NCI-H1436 (cell line): ENCODE measurements around the gene TMEM214.

ENCODE experiments used
- DNase-seq: peaks from one replicate; lab custom pipeline; 2025; lab: John Stamatoyannopoulos, UW

The TMEM214 gene

GRCh38 chr2:27032495-27033252 lies at the start of gene TMEM214:
Gene TMEM214, plus strand, starts transcription at chr2:27032965. Its CDS starts 51 bp downstream, at chr2:27033016.
- DNase-seq, result peak; percentile 65

DNA sequence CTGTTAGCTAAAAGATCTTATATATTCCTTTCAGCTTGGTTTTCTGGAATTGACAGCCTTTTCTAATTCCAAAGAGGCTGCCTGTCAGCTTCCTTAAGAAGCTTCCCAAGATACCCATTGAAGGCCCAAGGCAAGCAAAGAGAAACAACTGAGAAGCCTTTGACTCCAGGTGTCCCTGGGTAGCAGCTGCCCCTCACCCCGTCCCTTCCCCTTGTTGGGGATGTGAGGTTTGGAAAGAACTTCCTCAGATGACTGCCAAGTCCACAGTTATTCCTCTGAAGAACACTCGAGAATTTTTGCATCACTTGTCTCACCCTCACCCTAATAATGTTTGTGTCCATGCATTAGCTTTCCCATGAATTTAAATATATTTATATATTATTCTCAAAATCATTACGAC lies 49.0 kb upstream of the TMEM214 start:
- no peak for DNase-seq

GRCh38 chr2:26985807-26986206 lies 47.0 kb upstream of the TMEM214 start:
- no peak for DNase-seq

DNA sequence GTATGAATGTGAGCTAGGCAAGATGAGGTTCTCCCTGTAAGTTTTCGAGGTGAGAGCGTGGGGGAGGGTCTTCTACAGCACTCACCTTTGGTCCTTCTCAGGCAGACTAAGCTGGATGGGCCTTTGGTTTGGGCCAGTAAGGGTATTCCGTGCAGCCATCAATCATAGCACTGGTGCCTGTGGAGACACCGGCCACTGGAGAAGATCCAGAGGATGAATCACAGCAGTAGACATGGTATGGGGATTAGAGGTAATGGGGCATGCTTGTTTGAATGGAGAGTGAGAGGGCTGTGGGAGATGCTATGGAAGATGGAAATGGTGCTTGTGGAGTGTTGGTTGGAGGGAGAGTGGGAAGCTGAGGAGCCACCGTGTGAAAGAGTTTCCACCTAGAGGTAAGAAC lies 46.2 kb upstream of the TMEM214 start:
- no peak for DNase-seq

DNA sequence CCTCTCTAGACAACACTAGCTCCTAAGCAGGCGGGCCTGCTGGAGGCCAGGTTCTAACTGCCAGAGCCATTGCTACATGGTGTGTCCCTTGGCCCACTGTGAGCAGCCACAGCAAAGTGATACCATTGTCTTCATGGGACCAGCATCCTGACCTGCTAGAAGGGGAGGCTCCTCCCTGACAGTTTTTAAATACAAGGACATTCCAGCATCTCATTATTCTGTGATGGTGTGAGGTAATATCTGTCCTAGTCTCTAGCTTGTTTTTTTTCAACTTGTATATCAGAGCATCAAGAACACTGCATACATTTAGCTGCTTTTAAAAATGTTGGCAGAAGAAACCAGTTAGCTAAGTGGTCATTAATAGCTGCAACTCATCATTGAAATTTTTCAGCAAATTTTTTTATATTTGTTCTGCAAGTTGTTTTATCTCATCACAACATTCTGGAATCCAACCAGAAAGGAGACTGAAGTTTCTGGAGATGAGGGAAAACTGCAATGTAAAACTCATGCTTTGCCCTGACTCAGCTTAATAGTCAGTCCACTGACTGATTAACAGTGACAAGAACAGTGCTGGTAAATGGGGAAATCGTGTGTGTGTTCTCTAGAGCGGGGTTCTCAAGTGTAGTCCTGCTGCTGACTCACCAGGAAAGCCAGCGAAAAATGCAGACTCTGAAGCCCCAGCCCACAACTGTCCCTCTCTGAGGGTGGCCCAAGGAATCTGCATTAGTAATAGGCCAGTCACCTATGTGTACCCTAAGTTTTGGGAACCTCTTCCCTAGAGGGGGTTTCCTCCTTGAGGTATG lies 44.5 kb upstream of the TMEM214 start:
- DNase-seq, result no peak

DNA sequence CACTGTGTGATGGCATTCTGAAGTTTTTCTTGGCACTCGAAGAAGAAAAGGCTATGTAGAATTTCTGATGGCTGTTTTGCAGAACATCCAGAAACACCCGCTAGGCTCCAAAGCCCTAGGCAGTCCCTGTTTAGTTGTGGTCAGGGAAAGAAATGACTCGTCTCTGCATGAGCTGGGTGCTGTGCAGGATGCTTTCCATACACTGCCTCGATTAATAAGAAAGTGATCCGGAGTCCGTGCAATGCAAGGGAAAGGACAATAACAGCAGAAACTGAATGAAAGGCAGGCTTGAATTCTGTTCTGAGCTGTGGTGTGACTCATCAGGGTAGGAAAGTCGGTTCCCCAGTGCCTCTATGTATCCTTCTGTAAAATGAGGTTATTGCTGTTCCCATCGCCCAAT lies 43.6 kb upstream of the TMEM214 start:
- no peak for DNase-seq

DNA sequence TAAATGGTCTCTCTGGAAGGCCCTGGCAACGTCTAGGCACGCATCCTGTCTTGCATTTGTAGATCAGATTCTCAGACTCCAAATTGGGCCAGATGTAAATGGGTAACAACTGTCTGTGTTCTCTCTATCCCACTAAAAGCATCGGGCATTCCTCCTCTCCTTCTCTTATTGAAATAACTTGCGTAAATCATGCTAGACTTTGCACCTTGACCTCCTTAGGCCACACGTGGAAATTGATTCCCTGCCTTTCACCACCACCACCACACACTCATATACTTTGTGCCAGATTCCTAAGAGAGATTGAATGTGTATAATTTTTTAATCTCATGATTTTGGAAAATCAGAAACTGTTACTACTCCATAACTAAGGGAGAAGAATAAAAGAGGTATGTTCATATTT lies 41.0 kb upstream of the TMEM214 start:
- no peak for DNase-seq

DNA sequence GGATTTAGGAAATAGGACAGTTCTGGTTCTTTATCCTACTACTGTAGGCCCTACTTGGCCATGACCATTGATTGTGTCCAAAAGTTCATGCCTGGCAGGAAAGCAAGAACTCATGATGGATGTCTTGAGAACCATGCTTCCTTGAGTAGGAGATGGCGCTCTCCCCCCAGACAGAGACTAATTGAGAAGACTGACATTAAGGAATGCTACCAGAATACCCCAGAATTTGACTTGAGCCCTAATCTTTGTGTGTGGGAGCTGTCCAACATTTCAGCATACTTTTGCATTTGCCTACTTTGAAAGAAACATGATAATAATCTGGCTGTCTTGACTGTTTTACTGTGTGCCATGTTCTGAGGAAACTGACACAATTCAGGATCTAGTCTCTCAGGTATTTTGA lies 39.0 kb upstream of the TMEM214 start:
- DNase-seq, result no peak

DNA sequence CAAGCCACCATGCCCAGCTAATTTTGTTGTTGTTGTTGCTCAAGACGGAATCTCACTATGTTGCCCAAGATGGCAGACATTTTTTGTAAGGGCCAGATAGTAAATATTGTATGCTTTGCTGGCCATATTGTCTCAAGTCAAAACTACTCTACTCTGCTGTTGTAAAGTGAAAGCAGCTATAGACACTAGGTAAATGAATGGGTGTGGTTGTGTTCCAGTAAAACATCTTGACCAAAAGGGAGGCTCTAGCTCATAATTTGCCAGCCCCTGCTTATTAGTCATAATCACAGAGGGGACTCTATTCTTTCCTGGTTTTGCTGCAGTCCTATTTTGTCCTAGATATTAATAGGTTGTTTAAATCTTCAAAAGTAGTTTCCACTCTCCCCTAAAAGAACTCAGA lies 37.8 kb upstream of the TMEM214 start:
- DNase-seq, result no peak

GRCh38 chr2:26997394-26997793 lies 35.4 kb upstream of the TMEM214 start:
- no peak for DNase-seq

- DNase-seq, result no peak
These were observed 34.4 kb upstream of the TMEM214 start for GRCh38 chr2:26998323-26998722.

DNA sequence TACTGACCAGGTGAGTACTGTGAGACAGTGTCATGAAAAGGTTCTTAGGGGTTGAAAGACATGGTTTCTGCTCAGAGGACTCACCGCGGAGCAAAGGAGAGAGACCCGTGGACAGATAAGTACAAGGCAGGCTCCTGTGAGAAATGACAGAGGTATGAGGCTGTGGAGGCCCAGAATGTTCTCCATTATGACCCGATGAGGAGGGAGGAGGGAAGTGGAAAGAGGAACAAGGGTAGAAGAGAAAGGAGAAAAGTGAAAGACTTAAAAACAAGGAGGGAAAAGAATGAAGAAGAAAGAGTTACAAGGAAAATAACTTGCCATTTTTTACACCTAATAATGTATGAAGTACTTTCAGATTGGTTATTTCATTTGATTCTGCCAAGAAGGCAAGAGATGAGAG lies 32.5 kb upstream of the TMEM214 start:
- no peak for DNase-seq

DNA sequence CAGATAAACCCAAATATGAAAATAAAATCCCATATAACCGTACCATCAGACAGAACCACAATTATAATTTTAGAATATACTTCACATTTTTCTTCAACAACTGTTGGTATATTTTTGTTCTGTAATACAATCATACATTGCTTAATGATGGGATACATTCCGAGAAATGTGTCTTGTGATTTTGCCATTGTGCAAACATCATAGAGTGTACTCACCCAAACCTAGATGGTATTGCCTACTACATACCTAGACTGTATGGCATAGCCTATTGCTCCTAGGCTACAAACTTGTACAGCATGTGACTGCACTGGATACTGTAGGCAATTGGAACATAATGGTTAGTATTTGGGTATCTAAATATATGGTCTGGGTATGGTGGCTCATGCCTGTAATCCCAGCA lies 31.8 kb upstream of the TMEM214 start:
- DNase-seq, result no peak

GRCh38 chr2:27001950-27002349 lies 30.8 kb upstream of the TMEM214 start:
- DNase-seq, result no peak

GRCh38 chr2:27003007-27003406 lies 29.8 kb upstream of the TMEM214 start:
- no peak for DNase-seq

GRCh38 chr2:27003857-27004256 lies 28.9 kb upstream of the TMEM214 start:
- DNase-seq, result no peak

DNA sequence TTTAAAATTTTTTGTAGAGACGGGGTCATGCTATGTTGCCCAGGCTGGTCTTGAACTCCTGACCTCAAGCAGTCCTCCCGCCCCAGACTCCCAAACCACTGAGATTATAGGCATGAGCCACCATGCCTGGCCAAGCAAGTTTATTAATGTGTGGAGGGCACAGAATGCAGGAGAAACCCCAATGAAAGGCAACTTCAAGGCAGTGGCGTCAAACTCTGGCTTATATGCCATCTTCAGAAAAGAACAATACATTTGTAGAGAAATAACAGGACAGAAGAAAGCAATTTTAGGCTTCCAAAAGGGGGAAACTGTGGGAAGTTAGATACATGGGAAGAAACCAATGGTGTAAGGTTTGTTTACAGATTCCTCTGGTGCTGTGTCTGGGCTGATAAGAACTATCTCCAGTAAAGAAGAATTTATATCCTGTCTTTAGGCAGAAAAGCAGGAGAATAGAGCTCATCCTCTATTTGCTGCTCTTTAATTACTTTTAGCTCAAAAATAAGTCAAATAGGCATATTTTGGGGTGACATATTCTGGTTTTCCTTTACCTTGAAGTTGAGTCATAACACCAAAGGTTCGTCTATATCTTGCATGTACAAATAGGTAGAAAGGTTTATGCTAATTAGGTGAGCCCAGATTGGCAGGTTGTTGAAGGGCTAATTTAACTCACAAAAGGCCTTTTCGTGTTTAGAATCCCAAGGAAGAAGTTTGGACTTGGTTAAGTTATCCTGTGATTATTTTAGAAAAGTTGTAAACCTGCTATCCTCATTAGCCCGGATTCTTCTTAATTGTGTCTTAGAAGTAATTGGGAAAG lies 26.0 kb upstream of the TMEM214 start:
- DNase-seq, result no peak

GRCh38 chr2:27007416-27008374 lies 25.1 kb upstream of the TMEM214 start:
- DNase-seq, result no peak

- no peak for DNase-seq
These were observed 24.1 kb upstream of the TMEM214 start for GRCh38 chr2:27008678-27009077.

GRCh38 chr2:27009083-27009482 lies 23.7 kb upstream of the TMEM214 start:
- DNase-seq, result no peak

- no peak for DNase-seq
These were observed 23.0 kb upstream of the TMEM214 start for GRCh38 chr2:27009716-27010115.
